Fibroblast of peridontal ligament (primary cell): ENCODE data around the gene VCP.

ENCODE experiments used
- DNase-seq: peaks from one replicate; pipeline ENCODE4 v3.0.0-alpha.2; 2010; ENCODE audit errors: extremely low read depth

The VCP gene

GRCh38 chr9:35103660-35104191 lies 31.3 kb upstream of the VCP start:
- DNase-seq, result no peak

- DNase-seq, result peak; percentile 95
Measured at GRCh38 chr9:35102769-35103659, 30.6 kb upstream of the VCP start, which contains the start of gene STOML2. STOML2 (minus strand) TSS chr9:35103131; CDS start chr9:35103094, 37 bp downstream.

- no peak for DNase-seq
Measured at GRCh38 chr9:35102465-35102768, 30.0 kb upstream of the VCP start.

GRCh38 chr9:35097573-35097972 lies 25.1 kb upstream of the VCP start:
- DNase-seq, result no peak

GRCh38 chr9:35096035-35096849 lies 23.8 kb upstream of the VCP start, which contains the start of gene PIGO:
PIGO (minus strand) TSS chr9:35096591; CDS start chr9:35095565, 1,026 bp downstream.
- DNase-seq, result peak; percentile 71

GRCh38 chr9:35091536-35091935 lies 19.1 kb upstream of the VCP start:
- DNase-seq, result no peak

- no peak for DNase-seq
Measured at GRCh38 chr9:35089434-35089833, 17.0 kb upstream of the VCP start.

GRCh38 chr9:35085078-35085477 lies 12.7 kb upstream of the VCP start:
- no peak for DNase-seq

GRCh38 chr9:35079426-35080341 lies 7.3 kb upstream of the VCP start, which contains the start of gene FANCG:
FANCG (minus strand) TSS chr9:35079942; CDS start chr9:35079524, 418 bp downstream.
- DNase-seq, result peak; percentile 88

- no peak for DNase-seq
Measured at GRCh38 chr9:35079041-35079425, 6.6 kb upstream of the VCP start.

- DNase-seq, result no peak
Measured at GRCh38 chr9:35078066-35078465, 5.6 kb upstream of the VCP start.

GRCh38 chr9:35076848-35077247 lies 4.4 kb upstream of the VCP start:
- no peak for DNase-seq

GRCh38 chr9:35075358-35075757 lies 2.9 kb upstream of the VCP start:
- DNase-seq, result no peak

- no peak for DNase-seq
Measured at GRCh38 chr9:35074791-35075190, 2.4 kb upstream of the VCP start.

GRCh38 chr9:35074141-35074540 lies 1.7 kb upstream of the VCP start:
- no peak for DNase-seq

- no peak for DNase-seq
Measured at GRCh38 chr9:35073279-35073612, 821 bp upstream of the VCP start.

- DNase-seq, result peak; percentile 81
Measured at GRCh38 chr9:35071814-35072460, 488 bp downstream of the VCP start.

- DNase-seq, result peak; percentile 18
Measured at GRCh38 chr9:35070823-35071813, 1.3 kb downstream of the VCP start.

- no peak for DNase-seq
Measured at GRCh38 chr9:35069020-35069419, 3.4 kb downstream of the VCP start.

- no peak for DNase-seq
Measured at GRCh38 chr9:35067056-35067455, 5.4 kb downstream of the VCP start.
